WTC11 (cell line): ENCODE measurements around the gene CLEC16A. TPM values are rescaled to one million over a fixed set of nuclear protein-coding genes. Genes with fewer than 3 reads are reported as not detected.

Source experiments
- ATAC-seq: fragments of 200-7000 bp; cut with Tn5 transposase; 2 replicates; pipeline ENCODE4 v1.10.0; 2021; ENCODE audit warnings: mild to moderate bottlenecking, moderate library complexity
- CTCF ChIA-PET: fragments of 300-600 bp; sonication (Branson Sonifier 250); formaldehyde crosslinking; loops from one replicate; lab custom pipeline; 2021; ENCODE audit warnings: antibody characterized with exemption; lab: Charles Lee
- POLR2A ChIA-PET: fragments of 350-600 bp; sonication (Branson Sonifier 250); formaldehyde crosslinking; loops from one replicate; lab custom pipeline; 2021; ENCODE audit warnings: antibody characterized with exemption; lab: Charles Lee
- DNase-seq: peaks from one replicate; pipeline ENCODE4 v3.0.0; 2021; ENCODE audit warnings: low spot score
- H3K27ac Mint-ChIP-seq: 2 replicates; pipeline ENCODE4 v1.8.0; 2021; ENCODE audit warnings: mixed read lengths
- H3K27me3 Mint-ChIP-seq: 2 replicates; pipeline ENCODE4 v1.8.0; 2021; ENCODE audit warnings: low read depth, mild to moderate bottlenecking, moderate library complexity, mixed read lengths
- H3K36me3 Mint-ChIP-seq: 2 replicates; pipeline ENCODE4 v1.8.0; 2021; ENCODE audit warnings: mixed read lengths
- H3K4me1 Mint-ChIP-seq: 2 replicates; pipeline ENCODE4 v1.8.0; 2022; ENCODE audit warnings: mixed read lengths
- H3K4me3 Mint-ChIP-seq: 2 replicates; pipeline ENCODE4 v1.8.0; 2021; ENCODE audit warnings: mild to moderate bottlenecking, moderate library complexity, mixed read lengths
- H3K9me3 Mint-ChIP-seq: 2 replicates; pipeline ENCODE4 v1.8.0; 2021; ENCODE audit warnings: mixed read lengths
- ATF1 ChIP-seq: sonication (generic); formaldehyde crosslinking; IDR thresholded peaks from 2 replicates; pipeline ENCODE4 v1.8.1; 2023; ENCODE audit warnings: mild to moderate bottlenecking, moderate library complexity, missing genetic modification reagents
- ATF2 ChIP-seq: sonication (generic); formaldehyde crosslinking; IDR thresholded peaks from 2 replicates; pipeline ENCODE4 v1.8.1; 2022; ENCODE audit warnings: low read depth, missing genetic modification reagents, borderline replicate concordance
- CREM ChIP-seq: sonication (generic); formaldehyde crosslinking; IDR thresholded peaks from 2 replicates; pipeline ENCODE4 v1.8.1; 2022; ENCODE audit warnings: mild to moderate bottlenecking, missing genetic modification reagents, moderate library complexity
- CTCF ChIP-seq: fragments of 200-600 bp; IDR thresholded peaks from 2 replicates; pipeline ENCODE4 v1.8.0; 2022; ENCODE audit warnings: antibody characterized with exemption
- ERG ChIP-seq: fragments of 250-450 bp; sonication (Bioruptor Pico); IDR thresholded peaks from 2 replicates; pipeline ENCODE4 v1.8.0; 2021; ENCODE audit warnings: mild to moderate bottlenecking
- ETV6 ChIP-seq: sonication (generic); formaldehyde crosslinking; IDR thresholded peaks from 2 replicates; pipeline ENCODE4 v1.8.1; 2022; ENCODE audit warnings: mild to moderate bottlenecking, missing genetic modification reagents
- FOXK1 ChIP-seq: sonication (generic); formaldehyde crosslinking; IDR thresholded peaks from 2 replicates; pipeline ENCODE4 v1.8.0; 2022; ENCODE audit warnings: mild to moderate bottlenecking, moderate library complexity, missing genetic modification reagents
- GRHL2 ChIP-seq: fragments of 250-450 bp; sonication (Bioruptor Pico); IDR thresholded peaks from 2 replicates; pipeline ENCODE4 v1.8.0; 2022; ENCODE audit warnings: mild to moderate bottlenecking, moderate library complexity; ENCODE audit not compliant: insufficient replicate concordance, severe bottlenecking
- IRF2 ChIP-seq: sonication (generic); formaldehyde crosslinking; IDR thresholded peaks from 2 replicates; pipeline ENCODE4 v1.8.0; 2022; ENCODE audit warnings: low read depth, missing genetic modification reagents, borderline replicate concordance
- JAZF1 ChIP-seq: fragments of 250-450 bp; sonication (Bioruptor Pico); IDR thresholded peaks from 2 replicates; pipeline ENCODE4 v1.9.0; 2021; ENCODE audit warnings: moderate library complexity, mild to moderate bottlenecking, inconsistent platforms
- MAX ChIP-seq: sonication (generic); formaldehyde crosslinking; IDR thresholded peaks from 2 replicates; pipeline ENCODE4 v1.8.0; 2022; ENCODE audit warnings: mild to moderate bottlenecking, missing genetic modification reagents
- MXD4 ChIP-seq: fragments of 250-450 bp; sonication (Bioruptor Pico); IDR thresholded peaks from 2 replicates; pipeline ENCODE4 v1.8.0; 2021; ENCODE audit warnings: mild to moderate bottlenecking, moderate library complexity, borderline replicate concordance
- NR3C1 ChIP-seq: sonication (generic); formaldehyde crosslinking; conservative IDR thresholded peaks from 2 replicates; pipeline ENCODE4 v1.8.1; 2023; ENCODE audit warnings: low read depth, mild to moderate bottlenecking, missing genetic modification reagents
- TEAD1 ChIP-seq: sonication (generic); formaldehyde crosslinking; IDR thresholded peaks from 2 replicates; pipeline ENCODE4 v1.8.0; 2022; ENCODE audit warnings: mild to moderate bottlenecking, missing genetic modification reagents
- TP53 ChIP-seq: sonication (generic); formaldehyde crosslinking; IDR thresholded peaks from 2 replicates; pipeline ENCODE4 v1.8.1; 2023; ENCODE audit warnings: mild to moderate bottlenecking, missing genetic modification reagents
- USF1 ChIP-seq: sonication (generic); formaldehyde crosslinking; IDR thresholded peaks from 2 replicates; pipeline ENCODE4 v1.8.0; 2022; ENCODE audit warnings: mild to moderate bottlenecking, missing genetic modification reagents
- ZBTB43 ChIP-seq: sonication (generic); formaldehyde crosslinking; IDR thresholded peaks from 2 replicates; pipeline ENCODE4 v1.8.1; 2023; ENCODE audit warnings: mild to moderate bottlenecking, missing genetic modification reagents
- ZNF232 ChIP-seq: sonication (generic); formaldehyde crosslinking; IDR thresholded peaks from 2 replicates; pipeline ENCODE4 v1.8.0; 2022; ENCODE audit warnings: mild to moderate bottlenecking, missing genetic modification reagents
- ZNF263 ChIP-seq: sonication (generic); formaldehyde crosslinking; IDR thresholded peaks from 2 replicates; pipeline ENCODE4 v1.8.1; 2022; ENCODE audit warnings: low read depth, mild to moderate bottlenecking, moderate library complexity, missing genetic modification reagents
- ZNF317 ChIP-seq: sonication (generic); formaldehyde crosslinking; IDR thresholded peaks from 2 replicates; pipeline ENCODE4 v1.8.1; 2023; ENCODE audit warnings: low read depth, mild to moderate bottlenecking, moderate library complexity, missing genetic modification reagents, borderline replicate concordance
- total RNA-seq: library from RNA; stranded (reverse); gene quantifications from 3 replicates; pipeline ENCODE4 v1.2.3, GENCODE V29; 2021

CLEC16A gene
- total RNA-seq, 1 experiment from 2014 or later: 14.4 TPM

- TF ChIP-seq ZBTB43 (CRISPR knock-in tag) (no peak), ZNF232 (CRISPR knock-in tag) (no peak), ETV6 (CRISPR knock-in tag) (no peak), TEAD1 (no peak), CREM (CRISPR knock-in tag) (no peak), NR3C1 (CRISPR knock-in tag) (no peak), USF1 (CRISPR knock-in tag) (no peak), GRHL2 (no peak), ATF2 (CRISPR knock-in tag) (no peak), MAX (CRISPR knock-in tag) (no peak), CTCF (no peak), ZNF263 (no peak), TP53 (CRISPR knock-in tag) (no peak), JAZF1 (CRISPR knock-in tag) (no peak)
- ChIA-PET CTCF (interaction anchor here (4.0 kb wide), 1 partner anchor 209 kb away, joined by 13 read pairs; no protein-coding TSS in a partner anchor), POLR2A (no interaction called here)
- Mint-ChIP-seq H3K4me3 (no peak overlapping the region), H3K9me3 (no peaks in the 10 kb centered on the region), H3K4me1 (peaks cover 4% of the 10 kb centered on the region; the same call in 1 of the 2 replicates), H3K27ac (no peak overlapping the region), H3K36me3 (no peaks in the 10 kb centered on the region), H3K27me3 (no peaks in the 10 kb centered on the region; the same call in 1 of the 2 replicates)
- no peak for ATAC-seq
- no peak for DNase-seq
These were observed 218.4 kb downstream of the CLEC16A start for GRCh38 chr16:11162586-11163268.

GRCh38 chr16:11163761-11164261, 219.4 kb downstream of the CLEC16A start:
- ChIA-PET POLR2A (interaction anchor here (0.9 kb wide), 1 partner anchor 92 kb away, joined by 4 read pairs; the partner anchor contains the start of gene SOCS1), CTCF (interaction anchor here (4.0 kb wide), 1 partner anchor 208 kb away, joined by 13 read pairs; no protein-coding TSS in a partner anchor)
- no peak for TF ChIP-seq FOXK1 (CRISPR knock-in tag)
- TF ChIP-seq IRF2 (CRISPR knock-in tag): no peak
- no peak for TF ChIP-seq MXD4 (CRISPR knock-in tag)
- no peak for TF ChIP-seq ZNF317 (CRISPR knock-in tag)
- TF ChIP-seq ERG (CRISPR knock-in tag): no peak
- no peak for TF ChIP-seq ATF1
- Mint-ChIP-seq H3K36me3 (no peaks in the 10 kb centered on the region), H3K27ac (no peak overlapping the region), H3K4me3 (no peak overlapping the region), H3K27me3 (no peaks in the 10 kb centered on the region; the same call in 1 of the 2 replicates), H3K9me3 (no peaks in the 10 kb centered on the region), H3K4me1 (no peaks in the 10 kb centered on the region)
- no peak for DNase-seq
- ATAC-seq: no peak
